Stomach smooth muscle (tissue), 2 donors: ENCODE measurements around the gene CCT8.
"Not testable (repeated sequence)": the region's sequence is repeated elsewhere in the genome, so short reads cannot be mapped to it uniquely, and the experiment has no call there.

Experiments
- H3K27ac ChIP-seq: one replicate; pipeline ENCODE4 v1.7.0; 2013; ENCODE audit warnings: mild to moderate bottlenecking, low read length, inconsistent platforms
- H3K27me3 ChIP-seq, 2 donors: one replicate each; pipeline ENCODE4 v1.7.0; 2013; ENCODE audit warnings: low read length in 2 of 2; ENCODE audit not compliant: insufficient read depth in 2 of 2, control insufficient read depth in 1 of 2
- H3K36me3 ChIP-seq, 2 donors: one replicate each; pipeline ENCODE4 v1.7.0; 2013; ENCODE audit warnings: low read length in 2 of 2; ENCODE audit not compliant: control insufficient read depth in 2 of 2, insufficient read depth in 2 of 2
- H3K4me1 ChIP-seq: one replicate; pipeline ENCODE4 v1.7.0; 2013; ENCODE audit warnings: low read length; ENCODE audit not compliant: control insufficient read depth, insufficient read depth
- H3K4me3 ChIP-seq, 2 donors: one replicate each; pipeline ENCODE4 v1.7.0; 2013; ENCODE audit warnings: low read length in 2 of 2
- H3K9ac ChIP-seq, 2 donors: one replicate each; pipeline ENCODE4 v1.7.0; 2013; ENCODE audit warnings: low read length in 2 of 2, mild to moderate bottlenecking in 1 of 2
- H3K9me3 ChIP-seq, 2 donors: one replicate each; pipeline ENCODE4 v1.7.0; 2013; ENCODE audit warnings: low read length in 2 of 2; ENCODE audit not compliant: control insufficient read depth in 2 of 2
- donor health status: healthy.
- donor health status: Pancreatic carcinoma.

CCT8 gene

GRCh38 chr21:29077651-29078090 lies 4.2 kb upstream of the CCT8 start:
- Histone ChIP-seq H3K36me3 (no peaks in the 10 kb centered on the region), H3K27ac (peak overlapping the region; percentile 71), H3K4me3 (peak overlapping the region; percentile 68 to 71), H3K9me3 (no peaks in the 10 kb centered on the region), H3K27me3 (no peaks in the 10 kb centered on the region), H3K4me1 (peaks cover 7% of the 10 kb centered on the region), H3K9ac (peak overlapping the region; percentile 64 to 66)

GRCh38 chr21:29076731-29077640 lies 3.5 kb upstream of the CCT8 start:
- H3K9me3 ChIP-seq, H3K27me3 ChIP-seq: not testable (repeated sequence)
- H3K9ac ChIP-seq, result peak overlapping the region; percentile 64 to 66

GRCh38 chr21:29075706-29076466 lies 2.4 kb upstream of the CCT8 start:
- H3K9me3 ChIP-seq, result no peaks in the 10 kb centered on the region
- peak overlapping the region; percentile 71 for H3K27ac ChIP-seq
- H3K9ac ChIP-seq, result peak overlapping the region in 1 of 2 donors; percentile 25
- H3K4me3 ChIP-seq, result peak overlapping the region; percentile 42 to 71
- H3K36me3 ChIP-seq, result no peaks in the 10 kb centered on the region
- peaks cover 18% of the 10 kb centered on the region for H3K4me1 ChIP-seq
- H3K27me3 ChIP-seq, result no peaks in the 10 kb centered on the region

More at GRCh38 chr21:29076731-29077640, 3.5 kb upstream of the CCT8 start:
- peak overlapping the region; percentile 68 to 71 for H3K4me3 ChIP-seq
- H3K4me1 ChIP-seq, result peaks cover 11% of the 10 kb centered on the region
- peak overlapping the region; percentile 71 for H3K27ac ChIP-seq
- not testable (repeated sequence) for H3K36me3 ChIP-seq

GRCh38 chr21:29074783-29075182 lies 1.3 kb upstream of the CCT8 start:
- no peak overlapping the region for H3K9ac ChIP-seq
- no peak overlapping the region for H3K27ac ChIP-seq
- no peaks in the 10 kb centered on the region for H3K27me3 ChIP-seq
- H3K4me1 ChIP-seq, result peaks cover 18% of the 10 kb centered on the region
- no peak overlapping the region for H3K4me3 ChIP-seq
- H3K9me3 ChIP-seq, result no peaks in the 10 kb centered on the region
- H3K36me3 ChIP-seq, result no peaks in the 10 kb centered on the region

- Histone ChIP-seq H3K9ac (peak overlapping the region; percentile 96 to 98), H3K4me3 (peak overlapping the region; percentile 97 to 98), H3K9me3 (no peaks in the 10 kb centered on the region), H3K36me3 (no peaks in the 10 kb centered on the region), H3K27ac (peak overlapping the region; percentile 88), H3K4me1 (peaks cover 14% of the 10 kb centered on the region), H3K27me3 (no peaks in the 10 kb centered on the region)
These were observed 544 bp upstream of the CCT8 start for GRCh38 chr21:29074007-29074376.

- peak overlapping the region; percentile 97 to 98 for H3K4me3 ChIP-seq
- peak overlapping the region; percentile 95 to 98 for H3K9ac ChIP-seq
- peaks cover 2% of the 10 kb centered on the region in 2 donors for H3K36me3 ChIP-seq
- H3K27me3 ChIP-seq, result no peaks in the 10 kb centered on the region
- H3K4me1 ChIP-seq, result peaks cover 14% of the 10 kb centered on the region
- H3K9me3 ChIP-seq, result no peaks in the 10 kb centered on the region
- peak overlapping the region; percentile 88 for H3K27ac ChIP-seq
These were observed 601 bp downstream of the CCT8 start for GRCh38 chr21:29072873-29073221.

- Histone ChIP-seq H3K27ac (no peak overlapping the region), H3K9me3 (no peaks in the 10 kb centered on the region), H3K27me3 (no peaks in the 10 kb centered on the region), H3K36me3 (peaks cover 46 to 66% of the 10 kb centered on the region in 2 donors), H3K4me3 (no peak overlapping the region), H3K4me1 (no peaks in the 10 kb centered on the region), H3K9ac (no peak overlapping the region)
These were observed 8.5 kb downstream of the CCT8 start for GRCh38 chr21:29064850-29065481.

- Histone ChIP-seq H3K4me1 (no peaks in the 10 kb centered on the region), H3K27ac (no peak overlapping the region), H3K4me3 (no peak overlapping the region), H3K36me3 (peaks cover 45 to 52% of the 10 kb centered on the region in 2 donors), H3K27me3 (no peaks in the 10 kb centered on the region), H3K9ac (no peak overlapping the region), H3K9me3 (no peaks in the 10 kb centered on the region)
These were observed 16.9 kb downstream of the CCT8 start for GRCh38 chr21:29056538-29057050.

GRCh38 chr21:29056005-29056404 lies 17.4 kb downstream of the CCT8 start:
- no peak overlapping the region for H3K27ac ChIP-seq

GRCh38 chr21:29055080-29055479 lies 18.4 kb downstream of the CCT8 start:
- Histone ChIP-seq H3K27me3 (no peaks in the 10 kb centered on the region), H3K9me3 (no peaks in the 10 kb centered on the region), H3K36me3 (peaks cover 45 to 48% of the 10 kb centered on the region in 2 donors), H3K4me1 (no peaks in the 10 kb centered on the region), H3K9ac (no peak overlapping the region), H3K4me3 (no peak overlapping the region), H3K27ac (no peak overlapping the region)

More at GRCh38 chr21:29056005-29056404, 17.4 kb downstream of the CCT8 start:
- H3K27me3 ChIP-seq, result no peaks in the 10 kb centered on the region
- H3K9me3 ChIP-seq, result no peaks in the 10 kb centered on the region
- H3K4me1 ChIP-seq, result no peaks in the 10 kb centered on the region
- H3K9ac ChIP-seq, result no peak overlapping the region
- H3K36me3 ChIP-seq, result peaks cover 43 to 47% of the 10 kb centered on the region in 2 donors
- H3K4me3 ChIP-seq, result no peak overlapping the region
